DMS153 treated with DMSO at 0.1 percent for 48 hours (cell line): ENCODE measurements around the gene STAC2.
A peak's percentile ranks its signal among the peaks of the same experiment; 100 is the strongest.
"Not testable (repeated sequence)": the region's sequence is repeated elsewhere in the genome, so short reads cannot be mapped to it uniquely, and the experiment has no call there.

Source experiments
- DNase-seq: peaks from one replicate; lab custom pipeline; 2025; ENCODE audit not compliant: unreplicated experiment; lab: John Stamatoyannopoulos, UW

STAC2 gene, protein sequence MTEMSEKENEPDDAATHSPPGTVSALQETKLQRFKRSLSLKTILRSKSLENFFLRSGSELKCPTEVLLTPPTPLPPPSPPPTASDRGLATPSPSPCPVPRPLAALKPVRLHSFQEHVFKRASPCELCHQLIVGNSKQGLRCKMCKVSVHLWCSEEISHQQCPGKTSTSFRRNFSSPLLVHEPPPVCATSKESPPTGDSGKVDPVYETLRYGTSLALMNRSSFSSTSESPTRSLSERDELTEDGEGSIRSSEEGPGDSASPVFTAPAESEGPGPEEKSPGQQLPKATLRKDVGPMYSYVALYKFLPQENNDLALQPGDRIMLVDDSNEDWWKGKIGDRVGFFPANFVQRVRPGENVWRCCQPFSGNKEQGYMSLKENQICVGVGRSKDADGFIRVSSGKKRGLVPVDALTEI

DNA sequence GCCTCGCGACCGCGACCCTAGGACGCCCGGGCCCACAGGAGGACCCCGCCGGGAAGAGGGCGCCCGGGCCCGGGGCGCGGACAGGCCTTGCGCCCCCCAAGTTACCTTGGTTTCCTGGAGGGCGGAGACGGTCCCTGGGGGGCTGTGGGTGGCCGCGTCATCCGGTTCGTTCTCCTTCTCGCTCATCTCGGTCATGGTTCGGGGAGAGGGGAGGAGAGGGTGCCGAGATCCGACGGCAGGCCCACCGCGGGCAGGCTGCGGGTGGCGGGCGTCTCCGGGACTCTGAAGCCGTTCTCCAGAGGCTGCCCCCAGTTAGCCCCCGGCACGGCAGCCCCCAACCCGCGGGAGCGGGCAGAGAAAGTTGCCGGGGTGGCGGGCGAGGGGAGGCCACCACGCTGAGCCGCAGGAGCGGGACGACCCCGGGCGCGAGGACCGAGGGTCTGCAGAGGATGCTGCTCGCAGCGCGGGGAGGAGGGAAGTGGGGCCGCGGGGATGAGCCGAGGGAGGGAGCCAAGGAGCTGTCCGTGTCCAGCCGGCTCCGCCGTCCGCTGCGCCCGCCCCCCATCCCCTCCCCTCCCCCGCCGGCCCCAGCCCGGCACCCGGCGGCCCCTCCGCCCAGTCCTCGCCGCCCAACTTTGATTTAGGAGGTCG lies at the start of gene STAC2:
STAC2 (minus strand) TSS at position 638 of the 651 bp plus-strand sequence; CDS start at position 195, 443 bp downstream.
- DNase-seq, result no peak

DNA sequence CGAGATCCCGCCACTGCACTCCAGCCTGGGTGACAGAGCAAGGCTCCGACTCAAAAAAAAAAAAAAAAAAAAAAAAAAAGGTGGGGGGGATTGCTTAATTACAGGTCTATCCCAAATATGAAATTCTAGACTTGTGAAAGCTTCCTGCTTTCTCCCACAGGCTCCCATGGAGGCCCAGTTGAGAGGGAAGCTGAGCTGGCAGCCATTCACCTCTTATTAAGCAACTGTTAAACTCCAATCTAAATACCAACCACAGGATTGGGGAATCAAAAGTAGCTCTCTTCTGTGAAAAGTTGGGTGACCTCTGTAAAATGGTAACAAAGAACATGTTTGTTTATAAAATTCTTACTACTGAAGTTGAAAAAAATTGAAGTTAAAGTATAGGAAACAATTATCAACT lies 45.8 kb upstream of the STAC2 start:
- no peak for DNase-seq

DNA sequence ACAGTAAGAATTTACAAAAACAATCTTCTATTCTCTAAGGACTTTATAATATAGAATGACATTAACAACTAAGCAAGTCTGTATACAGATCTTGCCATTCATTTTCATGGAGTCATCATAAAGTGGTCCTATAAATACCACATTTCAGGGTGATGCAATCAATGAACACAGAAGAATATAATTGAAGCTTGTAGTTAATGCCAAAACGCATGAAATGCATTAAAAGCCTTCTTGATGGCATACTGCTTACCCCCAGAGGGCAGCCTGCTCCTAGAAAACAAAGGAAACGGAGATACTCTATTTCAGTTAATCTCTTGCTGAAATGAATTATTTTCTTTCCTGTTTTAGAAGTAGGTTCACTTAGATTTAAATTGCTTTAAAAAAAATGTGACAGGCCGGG lies 45.2 kb upstream of the STAC2 start:
- DNase-seq, result no peak

DNA sequence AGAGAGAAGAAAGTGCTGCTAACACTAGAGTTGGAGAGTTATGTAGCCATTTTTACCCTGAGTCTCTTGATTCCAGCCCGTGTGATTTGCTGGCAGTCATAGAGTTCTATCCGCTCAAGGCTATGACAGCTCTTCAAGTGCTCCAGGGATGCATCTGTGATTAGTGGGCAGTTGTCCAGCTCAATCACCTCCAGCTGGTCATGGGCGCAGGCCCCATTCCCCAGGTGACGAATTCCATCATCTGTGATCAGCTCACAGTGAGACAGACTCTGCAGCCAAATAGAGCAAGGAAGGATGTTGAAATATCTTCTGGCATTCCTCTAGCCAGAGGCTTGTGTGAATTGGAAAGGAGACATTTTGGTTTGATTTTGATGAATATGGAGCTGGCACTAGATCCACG lies 38.4 kb upstream of the STAC2 start:
- DNase-seq, result no peak

DNA sequence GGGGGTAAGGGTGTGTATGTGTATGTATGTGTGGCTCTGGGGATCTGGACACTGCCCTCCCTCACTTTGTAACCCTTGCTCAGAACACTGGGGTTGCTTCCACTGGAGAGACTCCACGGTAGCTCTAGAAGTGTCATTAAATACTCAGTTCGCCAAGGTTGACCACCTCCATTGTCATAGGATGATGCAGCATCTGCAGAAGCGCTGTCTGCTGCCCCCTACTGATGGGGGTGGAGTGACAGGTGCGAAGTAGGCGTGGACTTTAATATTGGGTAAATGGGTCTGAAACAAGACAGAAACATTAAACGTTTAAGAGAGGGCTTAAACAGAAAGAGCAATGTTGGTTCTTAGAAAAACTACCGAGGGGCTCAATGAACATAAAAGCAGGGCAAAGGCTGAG lies 35.5 kb upstream of the STAC2 start:
- no peak for DNase-seq

DNA sequence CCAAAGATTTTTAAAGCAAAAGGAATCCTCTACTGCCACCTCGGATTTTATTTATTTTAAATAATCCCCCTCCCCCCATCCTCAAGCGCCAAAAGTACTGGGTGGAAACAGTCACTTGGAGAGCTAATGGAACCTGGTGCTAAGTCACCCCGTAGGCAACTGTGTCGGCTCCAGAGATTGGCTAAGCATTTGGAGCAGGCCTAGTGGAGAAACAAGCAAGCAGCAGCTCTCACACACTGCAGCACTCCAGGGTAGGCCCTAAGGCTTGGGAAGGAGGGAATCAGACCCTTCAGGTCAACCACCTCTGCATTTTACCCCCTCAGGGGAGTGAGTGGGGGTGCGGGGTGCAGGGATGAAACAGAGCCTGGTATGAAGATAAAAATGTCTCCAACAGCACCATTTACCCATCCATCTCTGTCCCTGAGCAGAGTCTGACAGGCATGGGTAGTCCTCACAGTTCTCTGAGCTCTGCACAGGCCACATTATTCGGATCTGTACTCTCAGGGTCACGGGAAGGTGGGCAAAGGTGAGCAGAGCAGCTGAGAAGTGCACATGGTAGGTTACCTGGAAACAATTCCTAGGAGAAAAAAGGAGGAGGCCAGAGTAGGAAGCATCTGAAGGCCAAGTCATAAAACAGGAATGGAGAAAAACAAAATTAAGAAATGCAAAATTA lies 27.2 kb upstream of the STAC2 start:
- no peak for DNase-seq

DNA sequence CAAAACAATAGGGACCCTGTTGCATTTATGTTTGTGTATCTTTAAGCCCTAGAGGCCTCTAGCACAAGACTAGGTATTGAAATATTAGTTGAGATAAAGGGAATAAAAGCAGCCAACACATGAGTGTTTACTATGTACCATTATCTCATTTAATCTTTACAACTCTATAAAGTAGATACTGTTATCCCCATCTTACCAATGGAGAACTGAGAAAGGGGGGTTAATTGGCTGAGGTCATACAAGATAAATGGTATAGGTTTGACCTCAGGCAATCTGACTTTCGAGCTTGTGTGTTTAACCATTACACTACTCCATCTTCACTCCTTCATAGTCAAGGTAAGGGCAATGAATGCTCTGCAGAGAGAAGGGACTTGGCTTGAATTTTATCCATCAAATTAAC lies 26.3 kb upstream of the STAC2 start:
- DNase-seq, result no peak

DNA sequence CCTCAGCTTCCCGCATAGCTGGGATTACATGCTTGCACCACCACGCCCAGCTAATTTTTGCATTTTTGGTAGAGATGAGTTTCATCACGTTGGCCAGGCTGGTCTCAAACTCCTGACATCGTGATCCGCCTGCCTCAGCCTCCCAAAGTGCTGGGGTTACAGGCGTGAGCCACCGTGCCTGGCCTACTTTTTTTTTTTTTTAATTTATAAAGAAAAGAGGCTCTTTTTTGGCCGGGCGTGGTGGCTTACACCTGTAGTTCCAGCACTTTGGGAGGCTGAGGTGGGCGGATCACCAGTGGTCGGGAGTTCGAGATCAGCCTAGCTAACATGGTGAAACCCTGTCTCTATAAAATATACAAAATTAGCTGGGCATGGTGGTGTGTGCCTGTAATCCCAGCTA lies 24.3 kb upstream of the STAC2 start:
- not testable (repeated sequence) for DNase-seq

DNA sequence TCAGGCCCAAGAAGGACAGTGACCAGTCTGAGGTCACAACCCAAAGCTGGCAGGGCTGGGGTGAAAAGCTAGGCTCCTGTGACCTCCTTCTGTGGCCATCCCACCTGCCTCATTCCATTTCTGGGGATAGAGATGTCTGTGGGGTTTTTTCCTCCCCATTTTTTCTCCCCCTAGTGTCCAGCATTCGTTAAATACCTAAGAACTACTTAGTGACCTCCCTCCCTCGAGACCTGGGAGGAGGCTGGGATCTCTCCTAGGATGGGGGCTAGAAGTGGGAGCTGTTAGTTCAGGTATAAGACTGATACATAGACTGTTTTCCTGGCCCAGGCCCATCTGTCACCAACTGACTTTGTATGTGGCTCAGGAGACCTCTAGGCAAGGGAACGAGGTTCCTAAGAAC lies 20.5 kb upstream of the STAC2 start:
- DNase-seq, result no peak

DNA sequence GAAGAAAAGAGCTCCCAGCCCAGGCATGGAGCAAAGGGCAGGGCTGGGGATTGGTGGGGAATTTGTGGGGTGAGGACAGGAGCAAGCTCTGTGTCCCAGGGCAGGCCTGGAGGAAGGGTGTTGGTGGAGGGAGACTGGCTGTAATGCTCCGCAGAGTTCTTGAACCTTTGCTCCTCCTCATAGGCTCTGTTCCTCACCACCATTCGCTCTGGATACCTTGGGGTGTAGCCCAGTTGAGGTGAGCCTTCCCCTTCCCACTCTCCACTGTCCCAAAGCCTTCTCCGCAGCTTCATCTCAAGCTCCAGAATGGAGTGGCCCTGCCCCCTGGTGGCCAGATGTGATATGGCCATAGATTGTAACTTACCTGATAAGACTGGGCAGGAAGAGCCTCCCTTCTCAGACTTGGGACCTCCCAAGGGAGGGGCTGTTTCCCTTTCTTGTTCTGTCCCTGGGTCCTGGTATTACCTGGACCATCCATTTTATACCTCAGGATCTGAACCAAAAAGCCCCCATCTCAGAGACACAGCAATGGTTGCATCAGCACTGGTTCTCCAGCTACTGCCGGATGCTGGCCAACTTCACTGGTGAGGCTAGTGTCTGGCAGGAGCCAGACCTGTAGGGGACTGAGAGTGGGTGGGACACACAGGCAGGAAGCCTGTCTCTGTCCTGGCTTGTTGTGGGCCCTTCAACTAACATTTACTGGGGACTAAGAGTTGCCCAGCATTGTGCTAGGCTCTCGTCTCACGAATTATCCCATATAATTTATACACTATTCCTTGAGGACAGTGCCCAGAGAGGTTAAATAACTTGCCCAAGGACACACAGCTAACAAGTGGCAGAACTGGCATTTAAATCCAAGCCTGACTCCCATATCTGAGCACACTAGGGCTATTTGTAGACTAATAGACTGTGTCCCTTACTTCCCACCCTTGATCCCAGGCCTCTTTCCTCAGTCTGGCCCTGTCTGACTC lies 19.1 kb upstream of the STAC2 start:
- peak; percentile 33 for DNase-seq

DNA sequence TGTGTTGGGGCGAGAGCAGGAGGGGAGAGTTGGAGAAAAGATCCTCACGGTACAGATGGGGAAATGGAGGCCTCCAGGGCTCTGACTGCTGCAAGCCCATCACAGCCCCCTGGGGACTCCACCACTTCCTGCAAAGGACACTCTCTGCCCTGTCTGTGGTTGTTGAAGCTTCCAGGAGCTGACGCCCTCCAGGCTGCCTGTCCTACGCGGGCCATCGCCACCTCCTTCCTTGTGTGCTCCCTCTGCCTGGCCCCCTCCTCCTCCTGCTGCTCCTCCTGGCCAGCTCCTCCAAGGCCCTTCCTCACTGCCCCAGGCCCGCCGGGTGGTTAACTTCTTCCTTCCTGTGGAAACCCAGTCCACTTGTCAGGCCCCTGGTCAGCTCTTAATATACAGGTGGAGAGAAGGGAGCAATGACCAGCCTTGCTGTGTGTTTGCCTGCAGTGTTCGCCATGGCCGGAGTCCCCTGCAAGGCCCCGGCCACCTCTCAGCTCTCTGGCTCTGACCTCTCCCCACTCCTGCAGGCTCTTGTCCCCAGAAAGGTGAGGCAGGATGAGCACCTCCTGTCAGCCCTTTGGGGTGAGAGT lies 18.4 kb upstream of the STAC2 start:
- no peak for DNase-seq

DNA sequence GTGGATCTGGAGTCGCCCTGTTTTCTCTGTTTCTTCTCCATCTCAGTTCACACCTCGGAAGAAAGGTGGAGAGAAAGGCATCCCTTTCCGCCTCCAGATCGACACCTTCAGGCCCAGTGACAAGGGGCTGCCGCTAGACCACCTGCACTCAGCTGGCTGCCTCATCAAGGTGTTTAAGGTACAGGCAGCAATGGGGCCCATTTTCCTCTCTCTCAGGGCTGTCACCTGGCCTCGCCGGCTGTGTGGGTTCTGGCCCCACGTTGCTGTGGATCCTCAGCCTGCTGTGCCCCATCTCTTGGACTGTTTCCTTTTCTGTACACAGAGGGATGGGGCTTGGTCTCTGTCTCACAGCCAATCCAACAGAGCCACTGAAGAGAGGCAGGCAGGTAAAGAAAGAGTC lies 17.4 kb upstream of the STAC2 start:
- DNase-seq, result no peak

DNA sequence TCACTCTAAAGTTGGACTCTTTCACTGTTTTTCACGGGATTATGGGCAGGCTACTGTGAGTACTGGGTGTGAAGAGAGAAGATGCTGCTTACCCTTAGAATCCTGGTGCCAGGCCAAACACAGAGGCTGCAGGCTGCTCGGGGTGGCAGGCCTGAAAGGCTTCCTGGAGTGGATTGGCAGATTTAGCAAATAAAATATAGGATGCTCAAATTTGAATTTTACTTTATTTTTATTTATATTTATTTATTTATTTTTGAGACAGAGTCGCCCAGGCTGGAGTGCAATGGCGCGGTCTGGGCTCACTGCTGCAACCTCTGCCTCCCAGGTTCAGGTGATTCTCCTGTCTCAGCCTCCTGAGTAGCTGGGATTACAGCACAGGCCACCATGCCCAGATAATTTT lies 14.9 kb upstream of the STAC2 start:
- DNase-seq, result no peak

DNA sequence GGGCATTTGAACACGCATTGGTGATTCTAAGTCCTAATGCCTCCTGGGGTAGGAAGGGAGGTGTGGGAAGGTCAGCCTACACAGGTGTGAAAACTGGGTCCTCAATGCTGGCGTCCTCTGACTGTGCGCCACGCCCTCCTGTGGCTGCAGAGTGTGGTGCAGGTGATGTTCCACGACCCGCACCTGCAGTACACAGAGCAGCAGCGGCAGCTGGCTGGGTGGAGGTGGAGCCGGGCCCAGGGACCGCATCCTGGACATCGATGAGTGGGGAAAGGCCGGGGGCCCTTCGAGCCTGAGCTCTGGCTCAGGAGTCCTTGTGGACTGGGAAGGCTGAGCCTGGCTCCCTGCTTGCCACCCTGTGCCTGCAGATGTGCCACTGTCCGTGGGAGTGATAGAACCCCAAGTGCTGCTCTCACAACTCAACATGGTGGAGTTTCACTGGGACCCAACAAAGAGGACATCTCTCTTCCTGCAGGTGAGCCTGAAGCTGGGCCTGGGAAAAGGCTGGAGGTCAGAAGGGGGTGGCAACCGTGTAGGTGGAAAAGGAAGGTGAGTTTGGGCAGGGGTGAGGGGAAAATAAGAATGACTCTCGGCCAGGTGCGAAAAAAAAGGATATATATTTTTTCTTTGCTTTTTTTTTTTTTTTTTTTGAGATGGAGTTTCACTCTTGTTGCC lies 14.0 kb upstream of the STAC2 start:
- DNase-seq, result peak; percentile 14

DNA sequence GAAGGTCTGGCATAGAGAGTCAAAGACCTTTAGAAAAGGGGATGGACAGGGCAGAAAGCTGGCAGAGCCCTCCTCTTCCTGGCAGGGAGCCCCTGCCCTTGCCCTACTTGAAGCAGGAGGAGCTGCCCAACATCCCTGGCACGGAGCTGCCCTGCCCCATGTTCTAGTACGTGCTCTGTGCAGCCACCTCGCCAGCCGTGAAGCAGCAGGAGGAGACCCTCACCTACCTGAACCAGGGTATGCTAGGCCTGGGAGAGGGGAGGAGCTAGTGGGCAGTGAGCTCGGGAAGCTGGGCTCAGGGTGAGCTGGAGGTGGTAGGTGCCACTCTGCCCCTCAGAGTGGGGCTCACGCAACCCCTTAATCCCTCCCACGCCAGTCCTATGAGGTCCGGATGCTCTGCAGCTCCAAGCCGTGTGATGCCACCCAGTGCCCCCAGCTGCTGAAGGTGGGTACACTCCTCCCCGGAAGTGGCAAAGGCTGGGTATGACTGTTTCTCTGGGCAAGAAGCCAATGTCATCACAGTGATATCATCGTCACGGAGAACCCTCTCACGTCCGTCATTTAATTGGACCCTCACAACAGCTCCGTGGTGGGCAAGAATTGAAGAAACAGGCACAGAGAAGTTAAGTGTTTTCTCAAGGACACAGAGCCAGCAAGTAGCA lies 12.7 kb upstream of the STAC2 start:
- DNase-seq, result peak; percentile 77

DNA sequence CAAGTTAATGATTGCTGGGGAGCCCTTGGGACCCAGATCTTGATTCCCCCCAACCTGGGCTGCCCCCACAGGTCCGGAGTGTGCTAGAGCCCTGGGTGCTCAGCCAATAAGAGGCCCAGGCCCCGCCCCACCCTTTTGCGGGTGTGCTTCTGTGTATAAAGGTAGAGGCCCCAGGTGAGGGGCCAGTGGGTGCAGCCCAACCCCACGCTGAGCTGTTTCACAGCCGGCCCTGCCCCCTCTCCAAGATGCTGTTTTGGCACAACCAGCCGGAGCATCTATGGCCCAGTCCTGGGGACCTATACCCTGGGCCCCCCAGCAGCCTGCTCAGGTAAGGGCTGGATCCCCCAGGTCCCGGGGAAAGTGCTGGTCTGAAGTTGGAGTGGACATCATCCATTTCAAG lies 11.8 kb upstream of the STAC2 start:
- DNase-seq, result no peak

DNA sequence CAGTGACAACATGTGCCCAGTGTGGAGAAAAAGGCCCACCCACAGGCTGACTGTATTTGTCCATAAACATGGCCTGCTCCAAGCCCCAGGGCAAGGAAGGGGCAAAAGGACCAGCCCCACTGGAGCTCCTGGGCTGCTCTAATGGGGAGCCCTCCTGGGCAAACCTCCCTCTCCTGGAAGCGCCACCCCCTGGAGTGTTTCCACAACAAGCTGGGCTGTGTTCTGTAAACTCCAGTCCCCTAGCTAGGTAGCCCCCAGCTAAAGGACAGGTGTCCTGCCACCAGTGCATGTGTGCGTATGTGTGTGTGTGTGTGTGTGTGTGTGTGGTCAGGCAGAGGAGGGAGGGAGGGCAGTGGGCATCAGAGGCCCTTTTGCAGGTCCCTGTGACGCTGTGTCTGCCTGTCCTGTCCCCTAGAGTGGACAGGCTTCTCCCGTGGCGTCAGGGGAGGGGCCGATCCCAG lies 11.3 kb upstream of the STAC2 start:
- DNase-seq, result peak; percentile 58

DNA sequence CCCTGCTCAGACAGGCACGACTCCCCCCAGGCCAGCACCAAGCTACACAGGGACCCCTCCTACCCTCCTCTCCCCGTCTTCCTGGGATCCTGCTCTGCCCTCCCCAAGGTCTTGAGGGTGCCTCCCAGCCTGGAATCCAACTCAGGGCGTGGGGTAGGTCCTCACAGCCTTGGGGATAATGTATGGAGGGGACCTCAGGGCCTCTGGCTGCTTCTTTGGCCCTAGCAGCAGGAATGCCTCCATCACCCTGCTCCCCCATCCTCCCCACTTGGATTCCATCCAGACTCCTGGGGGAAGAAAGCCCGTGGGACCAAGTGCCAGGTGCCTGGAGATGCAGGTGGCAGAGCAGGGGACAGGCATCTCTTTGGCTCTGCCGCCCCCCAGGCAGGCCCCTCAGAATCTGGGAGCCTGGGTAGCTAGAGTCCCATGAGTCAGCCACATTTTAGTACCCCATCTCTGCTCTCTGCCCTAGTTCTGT lies 10.7 kb upstream of the STAC2 start:
- peak; percentile 32 for DNase-seq
